Measurements from ENCODE around the gene RNF180. TPM values are rescaled to one million over a fixed set of nuclear protein-coding genes. Genes with fewer than 3 reads are reported as not detected.
"Not testable (repeated sequence)": the region's sequence is repeated elsewhere in the genome, so short reads cannot be mapped to it uniquely, and the experiment has no call there.

Gene RNF180
- total and polyA plus RNA-seq, 2 of the 8 experiments (the other 6 are each of a cell fraction or from before 2014, with no cell fraction given) = 0.39 to 2.3 TPM

DNA sequence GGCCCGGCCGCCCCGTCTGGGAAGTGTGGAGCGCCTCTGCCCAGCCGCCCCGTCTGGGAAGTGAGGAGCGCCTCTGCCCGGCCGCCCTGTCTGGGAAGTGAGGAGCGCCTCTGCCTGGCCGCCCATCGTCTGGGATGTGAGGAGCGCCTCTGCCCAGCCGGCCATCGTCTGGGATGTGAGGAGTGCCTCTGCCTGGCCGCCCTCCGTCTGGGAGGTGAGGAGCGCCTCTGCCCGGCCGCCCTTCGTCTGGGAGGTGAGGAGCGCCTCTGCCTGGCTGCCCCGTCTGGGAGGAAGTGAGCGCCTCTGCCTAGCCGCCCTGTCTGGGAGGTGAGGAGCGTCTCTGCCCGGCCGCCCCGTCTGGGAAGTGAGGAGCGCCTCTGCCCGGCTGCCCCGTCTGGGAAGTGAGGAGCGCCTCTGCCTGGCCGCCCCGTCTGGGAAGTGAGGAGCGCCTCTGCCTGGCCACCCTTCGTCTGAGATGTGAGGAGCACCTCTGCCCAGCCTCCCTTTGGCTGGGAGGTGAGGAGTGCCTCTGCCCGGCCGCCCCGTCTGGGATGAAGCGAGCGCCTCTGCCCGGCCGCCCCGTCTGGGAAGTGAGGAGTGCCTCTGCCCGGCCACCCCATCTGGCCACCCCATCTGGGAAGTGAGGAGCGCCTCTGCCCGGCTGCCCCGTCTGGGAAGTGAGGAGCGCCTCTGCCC is 59.8 kb downstream of the RNF180 start:
- DNase-seq (ENCODE audit: low read depth in 1 of 2, low spot score in 2 of 2); H3K27ac ChIP-seq (ENCODE audit: low read depth, low read length); H3K56ac ChIP-seq (replicated peaks; ENCODE audit: insufficient read length, low read depth, low read length); H3K4ac ChIP-seq (replicated peaks; ENCODE audit: insufficient read length, low read depth, low read length); H2BK12ac ChIP-seq (ENCODE audit: low read depth, low read length); H2BK120ac ChIP-seq (replicated peaks; ENCODE audit: low read depth, low read length); H4K20me1 ChIP-seq (replicated peaks in 1 of 2; ENCODE audit: control insufficient read depth in 1 of 2, insufficient read depth in 2 of 2, low read length in 2 of 2); H3K18ac ChIP-seq (ENCODE audit: extremely low read depth, low read length); H3K9ac ChIP-seq (replicated peaks in 1 of 4; ENCODE audit: extremely low read depth in 1 of 4, low read depth in 3 of 4, low read length in 3 of 4); H2BK5ac ChIP-seq (ENCODE audit: low read depth, low read length); FAIRE-seq; H4K8ac ChIP-seq (ENCODE audit: extremely low read depth, insufficient read depth, low read length); H2AK5ac ChIP-seq (ENCODE audit: low read depth, low read length); H4K5ac ChIP-seq (ENCODE audit: insufficient read length, low read depth, low read length); H3K4me1 ChIP-seq (replicated peaks in 1 of 4; ENCODE audit: control insufficient read depth in 3 of 4, insufficient read depth in 4 of 4, low read length in 3 of 4); H3K23ac ChIP-seq (ENCODE audit: insufficient read length); H2BK20ac ChIP-seq (ENCODE audit: low read length); H4K91ac ChIP-seq (replicated peaks; ENCODE audit: insufficient read length, low read length); CTCF ChIA-PET (ENCODE audit: partially characterized antibody); H3K27me3 ChIP-seq (replicated peaks in 1 of 4; ENCODE audit: control insufficient read depth in 3 of 4, extremely low read depth in 1 of 4, insufficient read depth in 3 of 4, low read length in 3 of 4); H3K4me2 ChIP-seq (ENCODE audit: insufficient read depth in 1 of 2, low read depth in 2 of 2, low read length in 2 of 2); H3K4me3 ChIP-seq (ENCODE audit: extremely low read depth in 1 of 4, insufficient read depth in 2 of 4, low read depth in 3 of 4, low read length in 4 of 4); POLR2A ChIA-PET (ENCODE audit: partially characterized antibody); H2BK15ac ChIP-seq (ENCODE audit: low read length); H3K23me2 ChIP-seq (ENCODE audit: low read depth, low read length); H3K14ac ChIP-seq (ENCODE audit: insufficient read length); H3K79me2 ChIP-seq (ENCODE audit: control insufficient read depth in 1 of 2, insufficient read depth in 2 of 2, low read length in 2 of 2); H3K79me1 ChIP-seq (ENCODE audit: low read depth, low read length); H2AFZ ChIP-seq (ENCODE audit: low read length): not testable (repeated sequence)
- peaks cover 6 to 18% of the 10 kb centered on the region in 2 experiments; a peak in 3 of 4 replicates for H3K9me3 ChIP-seq (ENCODE audit: insufficient read depth in 2 of 2, low read depth in 1 of 2, low read length in 1 of 2)
- 96% methylated on average over 31 of the region's 50 CpGs; no CpG with 5 or more reads in 1 of the 2 experiments for WGBS, 2 experiments (ENCODE audit: extremely low coverage in 1 of 2, insufficient coverage in 1 of 2, insufficient read length in 1 of 2, insufficient replicate concordance in 2 of 2, low coverage in 1 of 2, low lambda C conversion rate in 2 of 2, missing lambda C conversion rate in 1 of 2)
- peaks cover 0 to 11% (median 0%) of the 10 kb centered on the region in 4 experiments; a peak in 2 of 8 replicates for H3K36me3 ChIP-seq (ENCODE audit: control insufficient read depth in 2 of 4, insufficient read depth in 4 of 4, low read length in 3 of 4)

DNA sequence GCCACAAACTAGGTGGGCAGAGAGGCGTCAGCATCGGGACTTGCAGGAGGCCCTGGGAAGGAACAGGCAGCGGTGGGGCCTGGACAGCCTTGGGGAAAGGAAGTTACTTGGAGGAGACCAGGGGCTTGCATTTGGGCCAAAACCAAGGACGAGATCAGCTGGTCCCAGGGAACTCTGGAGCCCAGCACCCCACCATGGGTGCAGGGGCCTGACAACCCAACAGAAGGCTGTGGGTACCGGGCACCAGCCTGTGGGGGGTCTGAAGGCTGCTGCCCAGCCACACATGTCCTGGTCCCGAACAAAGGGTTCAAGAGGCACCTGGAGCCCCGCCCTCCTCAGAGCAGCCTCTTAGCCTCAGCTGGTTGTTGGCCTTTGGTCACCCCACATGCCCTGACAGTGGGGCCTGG is 61.5 kb downstream of the RNF180 start:
- FAIRE-seq; H3K9ac ChIP-seq (replicated peaks in 1 of 4; ENCODE audit: extremely low read depth in 1 of 4, low read depth in 3 of 4, low read length in 3 of 4); H4K5ac ChIP-seq (ENCODE audit: insufficient read length, low read depth, low read length); H2BK12ac ChIP-seq (ENCODE audit: low read depth, low read length); H3K79me1 ChIP-seq (ENCODE audit: low read depth, low read length); H2BK20ac ChIP-seq (ENCODE audit: low read length); H3K23me2 ChIP-seq (ENCODE audit: low read depth, low read length); H2BK120ac ChIP-seq (replicated peaks; ENCODE audit: low read depth, low read length); H4K91ac ChIP-seq (replicated peaks; ENCODE audit: insufficient read length, low read length); H3K27me3 ChIP-seq (replicated peaks in 1 of 4; ENCODE audit: control insufficient read depth in 3 of 4, extremely low read depth in 1 of 4, insufficient read depth in 3 of 4, low read length in 3 of 4); H3K27ac ChIP-seq (ENCODE audit: low read depth, low read length); H2AK5ac ChIP-seq (ENCODE audit: low read depth, low read length); H3K4ac ChIP-seq (replicated peaks; ENCODE audit: insufficient read length, low read depth, low read length); H2BK5ac ChIP-seq (ENCODE audit: low read depth, low read length); H4K8ac ChIP-seq (ENCODE audit: extremely low read depth, insufficient read depth, low read length); H3K18ac ChIP-seq (ENCODE audit: extremely low read depth, low read length); H2AFZ ChIP-seq (ENCODE audit: low read length); H3K4me3 ChIP-seq (ENCODE audit: extremely low read depth in 1 of 4, insufficient read depth in 2 of 4, low read depth in 3 of 4, low read length in 4 of 4); H3K79me2 ChIP-seq (ENCODE audit: control insufficient read depth in 1 of 2, insufficient read depth in 2 of 2, low read length in 2 of 2); H3K14ac ChIP-seq (ENCODE audit: insufficient read length); POLR2A ChIA-PET (ENCODE audit: partially characterized antibody); H4K20me1 ChIP-seq (replicated peaks in 1 of 2; ENCODE audit: control insufficient read depth in 1 of 2, insufficient read depth in 2 of 2, low read length in 2 of 2); H3K56ac ChIP-seq (replicated peaks; ENCODE audit: insufficient read length, low read depth, low read length); H3K23ac ChIP-seq (ENCODE audit: insufficient read length); H3K4me1 ChIP-seq (replicated peaks in 1 of 4; ENCODE audit: control insufficient read depth in 3 of 4, insufficient read depth in 4 of 4, low read length in 3 of 4); H3K4me2 ChIP-seq (ENCODE audit: insufficient read depth in 1 of 2, low read depth in 2 of 2, low read length in 2 of 2); H2BK15ac ChIP-seq (ENCODE audit: low read length); DNase-seq (ENCODE audit: low read depth in 1 of 2, low spot score in 2 of 2): not testable (repeated sequence)
- 94% methylated on average over 7 of the region's 7 CpGs; no CpG with 5 or more reads in 1 of the 2 experiments for WGBS, 2 experiments (ENCODE audit: extremely low coverage in 1 of 2, insufficient coverage in 1 of 2, insufficient read length in 1 of 2, insufficient replicate concordance in 2 of 2, low coverage in 1 of 2, low lambda C conversion rate in 2 of 2, missing lambda C conversion rate in 1 of 2)
- CTCF ChIA-PET (ENCODE audit: partially characterized antibody) = interaction anchor here (0.9 to 6.0 kb wide), 2 partner anchors 79 to 383 kb away, joined by 3 to 81 read pairs; no protein-coding TSS in a partner anchor
- Histone ChIP-seq H3K36me3 (ENCODE audit: control insufficient read depth in 2 of 4, insufficient read depth in 4 of 4, low read length in 3 of 4) (peaks cover 0 to 11% (median 0%) of the 10 kb centered on the region in 4 experiments; a peak in 2 of 8 replicates), H3K9me3 (ENCODE audit: insufficient read depth in 2 of 2, low read depth in 1 of 2, low read length in 1 of 2) (peaks cover 6 to 18% of the 10 kb centered on the region in 2 experiments; a peak in 3 of 4 replicates)
